GM12891 (cell line): ENCODE measurements around the gene DRG1.

ENCODE experiments used
- PAX5 ChIP-seq: IDR thresholded peaks from 2 replicates; pipeline ENCODE4 v1.6.1; 2011; ENCODE audit warnings: low read length, moderate library complexity, mild to moderate bottlenecking; ENCODE audit not compliant: insufficient read depth, severe bottlenecking
- TAF1 ChIP-seq: IDR thresholded peaks from 2 replicates; pipeline ENCODE4 v1.6.1; 2011; ENCODE audit warnings: low read depth, low read length, control low read depth

GRCh38 chr22:31354515-31354914, 44.9 kb upstream of the DRG1 start:
- TF ChIP-seq PAX5 (no peak), TAF1 (no peak)
